Muscle layer of duodenum (tissue), 2 donors: ENCODE results near the gene KDM4C.

Source experiments
- H3K27ac ChIP-seq: one replicate; pipeline ENCODE4 v1.7.0; 2013; ENCODE audit warnings: mild to moderate bottlenecking, low read length
- H3K27me3 ChIP-seq: one replicate; pipeline ENCODE4 v1.7.0; 2013; ENCODE audit warnings: low read depth, mild to moderate bottlenecking, control low read depth, low read length
- H3K36me3 ChIP-seq, 2 donors: one replicate each; pipeline ENCODE4 v1.7.0; 2013; ENCODE audit warnings: low read length in 2 of 2, control low read depth in 1 of 2, mild to moderate bottlenecking in 1 of 2; ENCODE audit not compliant: insufficient read depth in 2 of 2, control insufficient read depth in 1 of 2
- H3K4me1 ChIP-seq, 2 donors: one replicate each; pipeline ENCODE4 v1.7.0; 2013; ENCODE audit warnings: low read length in 2 of 2, mild to moderate bottlenecking in 2 of 2, control low read depth in 1 of 2, moderate library complexity in 1 of 2; ENCODE audit not compliant: insufficient read depth in 2 of 2, control insufficient read depth in 1 of 2
- H3K4me3 ChIP-seq, 2 donors: one replicate each; pipeline ENCODE4 v1.7.0; 2013; ENCODE audit warnings: low read length in 2 of 2, low read depth in 1 of 2, mild to moderate bottlenecking in 1 of 2
- H3K9me3 ChIP-seq, 2 donors: one replicate each; pipeline ENCODE4 v1.7.0; 2013; ENCODE audit warnings: low read length in 2 of 2, control low read depth in 1 of 2, mild to moderate bottlenecking in 1 of 2; ENCODE audit not compliant: control insufficient read depth in 1 of 2
- donor health status: healthy.

Gene KDM4C

DNA sequence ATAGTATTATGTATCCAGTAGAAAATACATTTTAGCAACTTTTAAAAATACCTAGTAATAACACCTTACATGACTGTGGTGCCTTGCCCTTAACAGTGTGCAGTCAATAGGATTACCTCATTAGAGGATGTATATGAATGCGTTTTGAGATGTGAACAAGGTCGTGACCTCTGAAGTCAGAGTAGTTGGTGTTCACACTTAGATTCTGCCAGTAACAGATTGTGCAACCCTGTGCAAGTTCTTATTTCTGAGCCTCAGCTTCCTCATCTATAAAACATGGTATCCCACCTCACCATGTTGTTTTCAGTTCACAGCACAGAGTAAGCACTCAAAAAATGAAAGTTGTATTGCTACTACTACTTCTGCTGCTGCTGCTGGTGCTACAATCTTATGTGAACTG is 347.3 kb downstream of the KDM4C start:
- Histone ChIP-seq H3K36me3 (peaks cover 21 to 23% of the 10 kb centered on the region in 2 donors), H3K9me3 (no peaks in the 10 kb centered on the region), H3K27me3 (no peaks in the 10 kb centered on the region), H3K4me3 (no peak overlapping the region), H3K4me1 (no peaks in the 10 kb centered on the region), H3K27ac (no peak overlapping the region)

DNA sequence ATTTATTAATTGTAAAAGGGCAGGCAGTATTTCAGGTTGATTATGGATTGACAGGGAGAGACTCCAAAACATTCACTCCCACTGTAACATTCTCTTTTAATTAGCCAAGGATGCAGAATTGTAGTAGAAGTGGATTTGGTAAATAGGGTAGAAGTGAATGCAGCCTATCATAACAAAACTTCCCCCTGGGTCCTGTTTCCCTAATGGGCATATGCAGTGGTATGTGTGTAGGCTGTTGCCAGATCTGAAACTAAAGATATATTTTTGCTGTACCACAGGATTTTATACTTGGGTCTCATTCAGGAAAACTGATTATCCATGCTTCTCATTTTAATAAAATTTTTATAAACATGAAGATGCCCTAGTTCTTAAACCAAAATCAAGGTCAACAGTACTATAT is 351.2 kb downstream of the KDM4C start:
- Histone ChIP-seq H3K27ac (no peak overlapping the region), H3K36me3 (peaks cover 15% of the 10 kb centered on the region in 2 donors), H3K4me1 (no peaks in the 10 kb centered on the region), H3K27me3 (no peaks in the 10 kb centered on the region), H3K9me3 (no peaks in the 10 kb centered on the region), H3K4me3 (no peak overlapping the region)

DNA sequence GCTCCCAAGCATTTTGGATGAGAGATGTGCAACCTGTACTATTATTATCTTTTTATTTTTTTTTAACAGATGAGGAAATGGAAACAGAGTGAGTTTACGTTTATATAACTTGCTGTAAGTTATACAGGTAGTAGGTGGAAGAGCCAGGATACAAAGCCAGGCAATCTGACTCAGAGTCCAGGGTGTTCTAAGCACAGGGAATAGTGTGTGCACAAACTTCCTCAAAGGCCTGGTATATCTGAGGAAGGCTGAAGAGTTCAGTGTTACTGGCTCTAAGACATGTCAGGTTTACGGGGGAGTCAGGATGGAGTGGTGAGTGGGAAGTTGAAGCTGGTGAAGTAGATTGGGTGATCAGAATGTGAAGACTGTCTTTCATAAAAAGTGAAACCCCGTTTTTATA is 353.6 kb downstream of the KDM4C start:
- Histone ChIP-seq H3K27ac (no peak overlapping the region), H3K4me3 (no peak overlapping the region), H3K36me3 (peaks cover 0 to 3% of the 10 kb centered on the region in 2 donors), H3K9me3 (no peaks in the 10 kb centered on the region), H3K4me1 (no peaks in the 10 kb centered on the region), H3K27me3 (no peaks in the 10 kb centered on the region)

DNA sequence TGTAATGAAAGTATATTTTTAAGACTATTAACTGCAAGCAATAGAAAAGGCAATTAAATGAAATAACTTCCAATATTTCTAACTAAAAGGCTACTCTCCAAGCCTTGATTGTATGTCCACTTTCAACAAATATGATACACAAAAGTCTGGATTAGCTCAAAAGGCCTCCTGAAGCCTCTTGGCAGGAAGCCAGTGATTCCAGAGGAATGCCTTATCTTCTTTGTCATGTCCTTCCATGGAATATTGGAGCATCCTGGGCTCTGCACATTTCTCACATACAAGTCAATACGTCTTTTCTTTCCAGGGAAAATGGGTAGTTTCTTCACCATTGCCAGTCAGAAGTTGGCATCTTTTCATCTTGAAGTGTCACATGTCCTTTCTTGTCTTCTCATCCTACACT is 357.8 kb downstream of the KDM4C start:
- Histone ChIP-seq H3K4me1 (no peaks in the 10 kb centered on the region), H3K27ac (no peak overlapping the region), H3K4me3 (no peak overlapping the region), H3K36me3 (no peaks in the 10 kb centered on the region), H3K27me3 (no peaks in the 10 kb centered on the region), H3K9me3 (no peaks in the 10 kb centered on the region)

DNA sequence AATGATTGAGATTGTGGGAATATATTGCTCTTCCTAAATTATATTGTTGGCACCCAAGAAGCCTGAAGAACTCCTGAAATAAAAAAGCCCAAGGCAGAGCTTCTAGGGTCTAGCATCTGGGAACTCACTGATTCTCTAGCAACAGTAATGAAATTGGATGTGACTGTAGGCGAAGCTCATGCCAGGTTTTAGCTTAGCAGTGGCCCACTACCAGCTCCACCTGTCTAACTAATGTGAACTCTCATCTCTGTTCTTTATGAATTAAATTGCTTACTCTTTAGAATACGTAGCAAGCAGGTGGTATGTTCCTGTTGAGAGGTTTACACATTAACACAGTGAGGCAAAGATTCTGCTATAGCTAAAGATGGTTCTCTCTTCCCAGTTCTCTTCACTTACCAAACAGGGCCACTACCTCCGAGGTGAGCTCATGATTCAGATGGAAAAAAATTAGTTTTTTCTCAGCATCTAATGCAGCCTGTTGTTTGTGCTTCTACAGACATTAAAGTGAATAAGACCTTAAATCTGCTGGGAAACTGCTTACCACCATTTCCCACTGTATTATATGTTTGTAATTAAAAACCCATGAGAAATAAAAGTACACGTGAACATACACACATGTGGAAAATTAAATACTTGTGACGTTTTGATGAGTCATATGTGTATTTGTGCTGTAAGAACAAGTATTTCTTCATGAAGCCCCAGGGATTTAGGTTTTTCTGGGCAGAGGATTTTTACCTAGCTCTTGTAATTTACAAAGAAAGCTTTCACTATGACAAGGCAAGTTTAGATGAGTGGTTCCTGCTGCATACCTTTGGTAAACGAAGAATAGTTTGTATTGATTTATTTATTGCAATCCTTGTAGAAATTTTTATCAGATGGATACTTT is 360.1 kb downstream of the KDM4C start:
- no peak overlapping the region for H3K4me3 ChIP-seq
- no peaks in the 10 kb centered on the region for H3K36me3 ChIP-seq
- no peaks in the 10 kb centered on the region for H3K9me3 ChIP-seq
- no peak overlapping the region for H3K27ac ChIP-seq
- H3K4me1 ChIP-seq = no peaks in the 10 kb centered on the region
- no peaks in the 10 kb centered on the region for H3K27me3 ChIP-seq

DNA sequence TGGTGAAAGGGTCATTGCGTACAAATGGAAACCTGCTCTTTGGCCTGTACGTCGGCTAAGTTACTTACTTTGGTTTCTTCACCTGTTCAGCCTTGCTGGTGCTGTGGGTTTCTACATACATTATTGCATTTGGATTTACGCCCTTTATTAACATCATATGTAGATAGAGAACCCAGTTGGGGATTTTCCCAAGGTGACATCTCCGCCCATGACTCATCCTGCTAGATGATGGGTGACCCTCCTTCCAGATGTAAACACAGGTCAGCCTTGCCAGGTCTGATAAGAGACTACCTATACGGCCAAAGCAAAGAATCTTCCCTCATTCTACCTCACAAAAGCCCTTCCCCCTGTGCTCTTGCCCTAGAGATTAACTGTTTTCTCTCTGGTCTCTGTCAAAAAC is 360.9 kb downstream of the KDM4C start:
- no peak overlapping the region for H3K27ac ChIP-seq
- no peaks in the 10 kb centered on the region for H3K4me1 ChIP-seq
- H3K27me3 ChIP-seq = no peaks in the 10 kb centered on the region
- H3K36me3 ChIP-seq = no peaks in the 10 kb centered on the region
- no peaks in the 10 kb centered on the region for H3K9me3 ChIP-seq
- no peak overlapping the region for H3K4me3 ChIP-seq

DNA sequence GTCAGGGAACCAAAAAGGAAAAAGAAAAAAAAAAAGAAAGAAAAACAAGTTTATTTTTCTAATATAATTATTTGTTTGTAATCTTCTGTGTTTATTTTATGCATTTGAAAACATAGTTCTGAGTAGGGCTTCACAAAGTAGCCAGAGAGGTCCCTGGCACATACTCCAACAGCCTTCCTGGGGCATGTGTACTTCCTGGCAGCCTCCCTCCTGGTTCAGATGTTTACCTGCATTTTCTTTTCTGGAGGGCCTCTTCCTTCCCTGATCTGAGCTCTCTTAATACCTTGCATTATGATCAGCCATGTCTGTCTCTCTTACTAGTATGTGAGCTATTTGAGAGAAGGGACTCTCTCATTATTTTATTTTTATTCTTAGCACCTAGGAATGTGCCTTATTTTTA is 361.8 kb downstream of the KDM4C start:
- Histone ChIP-seq H3K36me3 (no peaks in the 10 kb centered on the region), H3K27me3 (no peaks in the 10 kb centered on the region), H3K4me3 (no peak overlapping the region), H3K27ac (no peak overlapping the region), H3K4me1 (no peaks in the 10 kb centered on the region), H3K9me3 (no peaks in the 10 kb centered on the region)

DNA sequence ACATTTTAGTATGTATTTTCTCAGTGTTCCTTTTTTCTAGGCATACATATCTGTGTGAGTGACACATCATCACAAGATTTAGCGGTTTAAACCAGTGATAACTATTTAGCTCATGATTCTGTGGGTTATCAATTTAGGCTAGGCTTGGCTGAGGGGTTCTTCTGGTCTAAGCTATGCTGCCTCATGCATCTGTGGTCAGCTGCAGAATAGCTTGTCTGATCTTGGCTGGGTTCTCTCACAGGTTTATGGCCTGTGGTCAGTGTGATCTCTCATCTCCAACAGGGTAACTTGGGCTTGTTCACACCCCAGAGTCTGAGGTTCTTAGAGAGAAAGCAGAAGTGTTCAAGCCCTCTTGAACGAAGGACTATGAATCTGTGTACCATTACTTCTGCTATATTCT is 363.3 kb downstream of the KDM4C start:
- Histone ChIP-seq H3K27ac (no peak overlapping the region), H3K4me1 (no peaks in the 10 kb centered on the region), H3K4me3 (no peak overlapping the region), H3K9me3 (no peaks in the 10 kb centered on the region), H3K27me3 (no peaks in the 10 kb centered on the region), H3K36me3 (no peaks in the 10 kb centered on the region)

DNA sequence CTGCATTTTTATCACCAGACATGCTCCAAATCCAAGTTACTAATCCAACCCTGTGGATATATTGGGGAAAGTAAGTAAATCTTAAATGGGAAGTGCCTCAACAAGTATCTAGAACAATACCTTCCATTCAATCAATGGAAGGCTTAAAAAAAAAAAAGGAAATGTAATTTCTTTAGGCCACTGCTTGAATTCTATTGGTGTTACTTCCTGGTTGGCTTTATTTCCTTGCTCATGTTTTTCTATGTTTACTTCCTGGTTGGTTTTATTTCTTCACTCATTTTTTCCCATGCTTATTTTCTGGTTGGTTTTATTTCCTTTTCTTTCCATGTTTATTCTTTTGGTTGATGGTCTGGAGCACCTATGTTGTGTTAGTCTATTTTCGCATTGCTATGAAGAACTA is 363.9 kb downstream of the KDM4C start:
- Histone ChIP-seq H3K36me3 (no peaks in the 10 kb centered on the region), H3K27me3 (no peaks in the 10 kb centered on the region), H3K4me3 (no peak overlapping the region), H3K4me1 (no peaks in the 10 kb centered on the region), H3K9me3 (no peaks in the 10 kb centered on the region), H3K27ac (no peak overlapping the region)

DNA sequence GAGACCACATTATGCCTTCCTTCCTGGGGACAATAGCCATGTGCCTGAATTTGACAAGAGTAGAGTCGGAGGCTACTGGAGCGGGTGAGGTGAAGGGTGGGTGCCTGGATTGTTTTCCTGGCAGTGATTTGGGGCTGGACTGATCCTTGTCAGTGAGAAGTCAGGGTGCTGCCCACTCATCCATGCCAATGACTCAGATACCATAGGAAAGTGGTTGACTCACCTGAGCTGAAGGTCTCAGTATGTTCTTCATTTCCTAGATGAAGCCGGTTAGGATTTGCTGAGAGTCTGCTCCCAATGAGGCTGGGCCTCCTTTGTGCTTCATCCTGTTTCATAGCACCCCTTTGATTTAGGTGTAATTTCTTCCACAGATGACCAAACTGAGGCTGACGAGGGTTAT is 366.0 kb downstream of the KDM4C start:
- Histone ChIP-seq H3K4me1 (no peaks in the 10 kb centered on the region), H3K27ac (no peak overlapping the region)

DNA sequence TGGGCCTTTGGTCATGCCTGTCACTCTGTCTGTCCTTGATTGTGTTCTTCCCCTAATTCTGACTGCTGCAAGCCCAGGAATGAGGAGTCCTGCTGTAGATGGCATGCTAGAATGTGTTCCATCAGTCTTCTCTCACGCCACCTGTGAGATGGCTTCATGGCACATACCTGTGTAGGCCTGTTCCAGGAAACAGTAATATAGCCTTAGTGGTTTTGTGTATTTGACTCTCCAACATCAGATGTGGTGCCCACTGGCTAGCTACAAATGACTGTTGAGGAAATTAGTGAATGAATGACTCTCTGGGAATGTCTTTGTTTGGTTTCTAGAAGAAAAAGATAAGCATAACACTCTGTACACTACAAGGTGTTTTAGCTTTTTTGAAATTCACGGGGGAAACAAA is 367.5 kb downstream of the KDM4C start:
- no peak overlapping the region for H3K4me3 ChIP-seq
- no peaks in the 10 kb centered on the region for H3K4me1 ChIP-seq
- peaks cover 8 to 13% of the 10 kb centered on the region in 2 donors for H3K36me3 ChIP-seq
- H3K27me3 ChIP-seq = no peaks in the 10 kb centered on the region
- H3K9me3 ChIP-seq = no peaks in the 10 kb centered on the region
- H3K27ac ChIP-seq = no peak overlapping the region

More for the DNA sequence above, 366.0 kb downstream of the KDM4C start:
- Histone ChIP-seq H3K4me3 (no peak overlapping the region), H3K36me3 (peaks cover 0 to 2% of the 10 kb centered on the region in 2 donors), H3K27me3 (no peaks in the 10 kb centered on the region), H3K9me3 (no peaks in the 10 kb centered on the region)

DNA sequence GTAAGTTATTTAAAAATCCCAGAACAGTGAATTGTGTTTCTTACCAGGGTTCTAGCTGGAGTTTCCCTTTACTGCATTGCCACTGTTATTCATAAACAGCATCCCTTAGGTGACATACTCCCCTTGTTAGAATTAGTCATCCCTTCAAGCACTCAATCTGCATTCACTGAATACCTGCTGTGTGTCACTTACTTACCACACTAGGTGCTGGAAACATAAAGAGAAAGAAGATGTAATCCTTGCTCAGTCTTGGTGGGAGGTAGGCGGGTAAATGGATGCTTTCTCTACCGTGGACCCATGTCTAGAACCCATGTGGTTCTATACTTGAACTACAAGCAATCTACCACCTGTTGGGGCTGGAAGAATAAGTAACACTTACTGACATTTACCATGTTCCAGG is 371.6 kb downstream of the KDM4C start:
- H3K36me3 ChIP-seq = peaks cover 8 to 15% of the 10 kb centered on the region in 2 donors
- no peaks in the 10 kb centered on the region for H3K9me3 ChIP-seq
- H3K4me3 ChIP-seq = no peak overlapping the region
- H3K27me3 ChIP-seq = no peaks in the 10 kb centered on the region
- no peaks in the 10 kb centered on the region for H3K4me1 ChIP-seq
- no peak overlapping the region for H3K27ac ChIP-seq
